SK-N-SH (cell line): ENCODE data around the gene GDAP2. TPM values are rescaled to one million over a fixed set of nuclear protein-coding genes. Genes with fewer than 3 reads are reported as not detected.

Source experiments
- CTCF ChIA-PET: fragments of 300-600, 350-600 bp; formaldehyde crosslinking; extraction: SDS; loops from one replicate; lab custom pipeline; 2021; lab: Yijun Ruan, JAX
- POLR2A ChIA-PET: fragments of 350-600 bp; sonication (Branson Sonifier 250); formaldehyde crosslinking; extraction: SDS; loops from one replicate; lab custom pipeline; 2020; ENCODE audit warnings: antibody characterized with exemption, inconsistent platforms; lab: Yijun Ruan, JAX
- DNase-seq: peaks from one replicate; pipeline ENCODE4 v3.0.0; 2012
- H2AFZ ChIP-seq: fragments of 200-600 bp; sonication (generic); 2 replicates; pipeline ENCODE4 v1.8.1; 2016; ENCODE audit warnings: antibody characterized with exemption, mild to moderate bottlenecking, low read depth
- H3F3A ChIP-seq: fragments of 200-600 bp; sonication (generic); replicated peaks from 2 replicates; pipeline ENCODE3; 2016; ENCODE audit warnings: antibody characterized with exemption, mild to moderate bottlenecking; ENCODE audit not compliant: insufficient read depth
- H3K27ac ChIP-seq, 2 experiments: fragments of 200-500 bp in 1 of 2; fragments of 200-600 bp in 1 of 2; sonication (Bioruptor generic) in 1 of 2; sonication (generic), shearing (Covaris generic) in 1 of 2; 2 replicates each; pipeline versions ENCODE4 v1.5.1 to v1.6.1; 2014 to 2016; ENCODE audit warnings: low read depth in 2 of 2, inconsistent platforms in 1 of 2, low read length in 1 of 2, mild to moderate bottlenecking in 1 of 2, mixed read lengths in 1 of 2
- H3K27me3 ChIP-seq: fragments of 200-600 bp; sonication (generic), shearing (Covaris generic); 2 replicates; pipeline ENCODE4 v1.6.1; 2016; ENCODE audit warnings: mixed run types; ENCODE audit not compliant: insufficient read depth
- H3K36me3 ChIP-seq, 2 experiments: fragments of 200-500 bp in 1 of 2; fragments of 200-600 bp in 1 of 2; sonication (Bioruptor generic) in 1 of 2; sonication (generic) in 1 of 2; replicated peaks in 1 of 2; 2 replicates each; pipeline versions ENCODE3 to v1.5.1; 2014 to 2016; ENCODE audit warnings: low read length in 1 of 2, mild to moderate bottlenecking in 1 of 2; ENCODE audit not compliant: insufficient read depth in 2 of 2, control insufficient read depth in 1 of 2
- H3K4me1 ChIP-seq, 2 experiments: fragments of 200-500 bp in 1 of 2; fragments of 200-600 bp in 1 of 2; sonication (Bioruptor generic) in 1 of 2; sonication (generic), shearing (Covaris generic) in 1 of 2; 2 replicates each; pipeline versions ENCODE4 v1.5.1 to v1.6.1; 2014 to 2016; ENCODE audit warnings: low read depth in 1 of 2, low read length in 1 of 2, mixed run types in 1 of 2; ENCODE audit not compliant: insufficient read depth in 2 of 2, control insufficient read depth in 1 of 2
- H3K4me2 ChIP-seq: fragments of 200-600 bp; sonication (generic), shearing (Covaris generic); 2 replicates; pipeline ENCODE4 v1.6.1; 2017; ENCODE audit warnings: mixed run types
- H3K4me3 ChIP-seq, 2 experiments: fragments of 200-500 bp in 1 of 2; fragments of 200-600 bp in 1 of 2; sonication (Bioruptor generic) in 1 of 2; sonication (generic), shearing (Covaris generic) in 1 of 2; 2 replicates each; pipeline versions ENCODE4 v1.5.1 to v1.8.1; 2014 to 2016; ENCODE audit warnings: low read depth in 2 of 2, inconsistent platforms in 1 of 2, low read length in 1 of 2, mild to moderate bottlenecking in 1 of 2, mixed read lengths in 1 of 2, moderate library complexity in 1 of 2
- H3K79me2 ChIP-seq: fragments of 200-600 bp; sonication (generic); 2 replicates; pipeline ENCODE4 v1.8.1; 2017; ENCODE audit warnings: mild to moderate bottlenecking; ENCODE audit not compliant: insufficient read depth
- H3K9ac ChIP-seq: fragments of 200-600 bp; sonication (generic); 2 replicates; pipeline ENCODE4 v1.6.1; 2017; ENCODE audit warnings: mixed run types
- H3K9me2 ChIP-seq: fragments of 200-600 bp; sonication (generic); 2 replicates; pipeline ENCODE4 v1.6.1; 2017; ENCODE audit warnings: mixed run types
- H3K9me3 ChIP-seq: fragments of 200-600 bp; sonication (generic); 2 replicates; pipeline ENCODE4 v1.6.1; 2017; ENCODE audit warnings: mixed run types, mild to moderate bottlenecking, moderate library complexity
- H4K20me1 ChIP-seq: fragments of 200-600 bp; sonication (generic); 2 replicates; pipeline ENCODE4 v1.6.1; 2017; ENCODE audit warnings: mild to moderate bottlenecking, mixed run types; ENCODE audit not compliant: insufficient read depth
- CHD2 ChIP-seq: fragments of 150-350 bp; IDR thresholded peaks from 2 replicates; pipeline ENCODE4 v1.6.1; 2018; ENCODE audit warnings: low read length; ENCODE audit not compliant: partially characterized antibody
- RAD21 ChIP-seq: IDR thresholded peaks from 2 replicates; pipeline ENCODE4 v1.6.1; 2012; ENCODE audit warnings: mild to moderate bottlenecking, low read length
- RCOR1 ChIP-seq: fragments of 150-350 bp; IDR thresholded peaks from 2 replicates; pipeline ENCODE4 v1.6.1; 2017; ENCODE audit warnings: antibody characterized with exemption, low read length
- SMC3 ChIP-seq: IDR thresholded peaks from 2 replicates; pipeline ENCODE4 v1.6.1; 2012; ENCODE audit warnings: low read depth, low read length, improper control_type of control experiment
- TCF12 ChIP-seq: IDR thresholded peaks from 2 replicates; pipeline ENCODE4 v1.4.0; 2012
- WGBS: methylation state at CpG from one replicate; pipeline ENCODE4 v1.1.6; 2017; ENCODE audit warnings: low lambda C conversion rate; 5-methylcytosine and 5-hydroxymethylcytosine counted together
- polyA plus RNA-seq, 3 experiments: library from polyadenylated mRNA; depleted of rRNA; stranded (reverse); fragments of >200 nt; gene quantifications; 2 replicates each; pipeline ENCODE4 v1.2.3, GENCODE V29; 2012
- TF ChIP-seq, protein P1 (sequence below): fragments of 200-600 bp; sonication (generic); IDR thresholded peaks from 2 replicates; pipeline ENCODE4 v1.6.1; 2017; ENCODE audit warnings: antibody characterized with exemption, mild to moderate bottlenecking, moderate library complexity
- TF ChIP-seq, protein P2 (sequence below): IDR thresholded peaks from 2 replicates; pipeline ENCODE4; 2012

Gene GDAP2
- polyA plus RNA-seq, 1 of the 3 experiments (the other 2 are of a cell fraction), result 5.6 TPM

- Histone ChIP-seq H3K9ac (no peak overlapping the region), H3K4me1 (peaks cover 26 to 35% of the 10 kb centered on the region in 2 experiments), H4K20me1 (no peaks in the 10 kb centered on the region), H3K4me3 (no peak overlapping the region), H3K36me3 (no peaks in the 10 kb centered on the region), H3K9me2 (no peaks in the 10 kb centered on the region), H3K4me2 (no peak overlapping the region), H3F3A (peaks cover 10% of the 10 kb centered on the region), H3K27me3 (no peaks in the 10 kb centered on the region), H3K27ac (no peak overlapping the region), H3K79me2 (no peaks in the 10 kb centered on the region), H2AFZ (no peak overlapping the region), H3K9me3 (no peaks in the 10 kb centered on the region)
- TF ChIP-seq RCOR1 (no peak), SMC3 (no peak), CHD2 (no peak)
- ChIA-PET CTCF (no interaction called here), POLR2A (no interaction called here)
- WGBS, result 89% methylated on average over 5 of the region's 5 CpGs
- DNase-seq, result no peak
Measured at GRCh38 chr1:117817629-117818028, 111.8 kb downstream of the GDAP2 start.

DNA sequence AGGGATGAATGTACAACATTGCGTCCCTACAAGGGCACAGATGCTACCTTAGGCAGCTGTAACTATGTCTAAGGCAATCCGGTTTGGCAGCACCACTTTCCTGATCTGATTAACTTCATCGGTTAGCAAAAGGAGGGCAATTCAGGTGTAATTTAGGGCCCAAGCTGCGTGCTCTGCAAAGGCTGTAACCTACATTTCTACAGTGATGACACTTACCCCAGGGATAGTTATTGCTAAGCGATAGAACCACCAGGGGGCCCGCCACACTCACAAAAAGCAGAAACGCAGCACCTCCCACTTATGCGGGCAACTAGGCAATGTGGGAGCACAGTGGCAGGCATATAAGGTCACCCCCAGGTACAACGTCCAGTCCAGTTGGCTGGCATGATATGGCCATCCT, 113.5 kb downstream of the GDAP2 start:
- Histone ChIP-seq H3K9ac (no peak overlapping the region), H3K9me2 (no peaks in the 10 kb centered on the region), H3K79me2 (no peaks in the 10 kb centered on the region), H4K20me1 (no peaks in the 10 kb centered on the region), H3K9me3 (no peaks in the 10 kb centered on the region), H3K27me3 (no peaks in the 10 kb centered on the region), H3K36me3 (no peaks in the 10 kb centered on the region), H2AFZ (no peak overlapping the region; the same call in 1 of the 2 replicates), H3F3A (peaks cover 10% of the 10 kb centered on the region), H3K4me2 (no peak overlapping the region), H3K4me3 (no peak overlapping the region), H3K4me1 (peaks cover 15 to 26% of the 10 kb centered on the region in 2 experiments; a peak in 3 of 4 replicates), H3K27ac (peak overlapping the region in 1 of 2 experiments; percentile 64; a peak in 1 of 4 replicates)
- WGBS, result 75% methylated on average over 6 of the region's 9 CpGs
- ChIA-PET POLR2A (no interaction called here), CTCF (interaction anchor here (6.7 kb wide), 1 partner anchor 79 kb away, joined by 57 read pairs; no protein-coding TSS in a partner anchor)
- DNase-seq, result no peak
- TF ChIP-seq, protein P1, sequence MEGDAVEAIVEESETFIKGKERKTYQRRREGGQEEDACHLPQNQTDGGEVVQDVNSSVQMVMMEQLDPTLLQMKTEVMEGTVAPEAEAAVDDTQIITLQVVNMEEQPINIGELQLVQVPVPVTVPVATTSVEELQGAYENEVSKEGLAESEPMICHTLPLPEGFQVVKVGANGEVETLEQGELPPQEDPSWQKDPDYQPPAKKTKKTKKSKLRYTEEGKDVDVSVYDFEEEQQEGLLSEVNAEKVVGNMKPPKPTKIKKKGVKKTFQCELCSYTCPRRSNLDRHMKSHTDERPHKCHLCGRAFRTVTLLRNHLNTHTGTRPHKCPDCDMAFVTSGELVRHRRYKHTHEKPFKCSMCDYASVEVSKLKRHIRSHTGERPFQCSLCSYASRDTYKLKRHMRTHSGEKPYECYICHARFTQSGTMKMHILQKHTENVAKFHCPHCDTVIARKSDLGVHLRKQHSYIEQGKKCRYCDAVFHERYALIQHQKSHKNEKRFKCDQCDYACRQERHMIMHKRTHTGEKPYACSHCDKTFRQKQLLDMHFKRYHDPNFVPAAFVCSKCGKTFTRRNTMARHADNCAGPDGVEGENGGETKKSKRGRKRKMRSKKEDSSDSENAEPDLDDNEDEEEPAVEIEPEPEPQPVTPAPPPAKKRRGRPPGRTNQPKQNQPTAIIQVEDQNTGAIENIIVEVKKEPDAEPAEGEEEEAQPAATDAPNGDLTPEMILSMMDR, result peak; percentile 41
- TF ChIP-seq TCF12 (no peak), RAD21 (peak; percentile 65)
- TF ChIP-seq, protein P2, sequence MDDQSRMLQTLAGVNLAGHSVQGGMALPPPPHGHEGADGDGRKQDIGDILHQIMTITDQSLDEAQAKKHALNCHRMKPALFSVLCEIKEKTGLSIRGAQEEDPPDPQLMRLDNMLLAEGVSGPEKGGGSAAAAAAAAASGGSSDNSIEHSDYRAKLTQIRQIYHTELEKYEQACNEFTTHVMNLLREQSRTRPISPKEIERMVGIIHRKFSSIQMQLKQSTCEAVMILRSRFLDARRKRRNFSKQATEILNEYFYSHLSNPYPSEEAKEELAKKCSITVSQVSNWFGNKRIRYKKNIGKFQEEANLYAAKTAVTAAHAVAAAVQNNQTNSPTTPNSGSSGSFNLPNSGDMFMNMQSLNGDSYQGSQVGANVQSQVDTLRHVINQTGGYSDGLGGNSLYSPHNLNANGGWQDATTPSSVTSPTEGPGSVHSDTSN, result no peak
- TF ChIP-seq, all 33 proteins: peak for 2
